K562 (cell line): ENCODE results near the gene GPR42. TPM values are rescaled to one million over a fixed set of nuclear protein-coding genes. Genes with fewer than 3 reads are reported as not detected.

Experiments used
- ATAC-seq: fragments of 200-7000 bp; cut with Tn5 transposase; 3 replicates; pipeline ENCODE4 v1.9.1; 2020; ENCODE audit warnings: moderate library complexity
- BruUV-seq: library from RNA; stranded (reverse); fragments of 400-500 nt; replicated peaks from 2 replicates; lab custom pipeline; 2021; lab: Mats Ljungman, UMichigan
- CTCF ChIA-PET: fragments of 300-600 bp; formaldehyde crosslinking; extraction: SDS; loops from one replicate; lab custom pipeline; 2021; ENCODE audit warnings: low intra/inter-chr PET ratio; lab: Yijun Ruan, JAX
- POLR2A ChIA-PET: fragments of 300-600, 350-650 bp; sonication (Branson Sonifier 250); formaldehyde crosslinking; extraction: SDS; loops from one replicate; lab custom pipeline; 2021; ENCODE audit warnings: antibody characterized with exemption, inconsistent platforms; lab: Yijun Ruan, JAX
- DNase-seq, 4 experiments: peaks; one replicate each; pipeline versions ENCODE4 v3.0.0 to v3.0.0-alpha.2; 2011 to 2018; ENCODE audit warnings: low spot score in 3 of 4, mixed read lengths in 3 of 4; ENCODE audit errors: extremely low read depth in 1 of 4
- FAIRE-seq: peaks from 2 replicates; lab custom pipeline; 2011; peaks lifted over from hg19 to GRCh38; lab: Jason Lieb, UNC
- H2AFZ ChIP-seq: 2 replicates; pipeline ENCODE4 v1.6.0; 2011; ENCODE audit warnings: low read depth, low read length, control low read depth, inconsistent platforms
- H3K27ac ChIP-seq: fragments of 200-600 bp; 3 replicates; pipeline ENCODE4 v1.8.0; 2011; ENCODE audit warnings: low read depth, mild to moderate bottlenecking, control low read depth, inconsistent platforms, low read length, moderate library complexity, mixed read lengths; ENCODE audit errors: extremely low read depth
- H3K27me3 ChIP-seq, 2 experiments: fragments of 300-600 bp in 1 of 2; 2 replicates in 1 of 2; 3 replicates in 1 of 2; pipeline versions ENCODE4 v1.6.0 to v1.8.0; 2011; ENCODE audit warnings: inconsistent platforms in 2 of 2, low read length in 2 of 2, mild to moderate bottlenecking in 1 of 2, mixed read lengths in 1 of 2, moderate library complexity in 1 of 2; ENCODE audit not compliant: control insufficient read depth in 2 of 2, insufficient read depth in 2 of 2
- H3K36me3 ChIP-seq: fragments of 300-600 bp; 3 replicates; pipeline ENCODE4 v1.8.0; 2011; ENCODE audit warnings: mild to moderate bottlenecking, low read length, inconsistent platforms; ENCODE audit not compliant: control insufficient read depth, insufficient read depth
- H3K4me1 ChIP-seq, 2 experiments: fragments of 200-600 bp in 1 of 2; replicated peaks in 1 of 2; 2 replicates in 1 of 2; 3 replicates in 1 of 2; pipeline versions ENCODE4 v1.5.1 to v1.8.0; 2011; ENCODE audit warnings: inconsistent platforms in 2 of 2, low read length in 2 of 2, mild to moderate bottlenecking in 1 of 2, mixed read lengths in 1 of 2, moderate library complexity in 1 of 2; ENCODE audit not compliant: control insufficient read depth in 2 of 2, insufficient read depth in 2 of 2
- H3K4me2 ChIP-seq: 2 replicates; pipeline ENCODE4 v1.6.1; 2011; ENCODE audit warnings: low read length, control low read depth, inconsistent platforms, mixed read lengths; ENCODE audit not compliant: insufficient read depth
- H3K4me3 ChIP-seq: fragments of 200-600 bp; sonication (generic), shearing (Covaris generic); 2 replicates; pipeline ENCODE4 v1.5.1; 2016; ENCODE audit warnings: control low read depth, inconsistent platforms
- H3K79me2 ChIP-seq: fragments of 200-600 bp; 3 replicates; pipeline ENCODE4 v1.8.0; 2011; ENCODE audit warnings: low read length, inconsistent platforms; ENCODE audit not compliant: control insufficient read depth, insufficient read depth
- H3K9ac ChIP-seq, 2 experiments: 2 replicates each; pipeline versions ENCODE4 v1.6.0 to v1.6.1; 2011; ENCODE audit warnings: low read depth in 2 of 2, low read length in 2 of 2, control low read depth in 1 of 2, inconsistent platforms in 1 of 2, mild to moderate bottlenecking in 1 of 2, mixed read lengths in 1 of 2; ENCODE audit not compliant: insufficient read depth in 1 of 2
- H3K9me1 ChIP-seq: one replicate; pipeline ENCODE4 v1.6.0; 2011; ENCODE audit warnings: inconsistent platforms, mild to moderate bottlenecking, low read length, moderate library complexity; ENCODE audit not compliant: control insufficient read depth, insufficient read depth
- H3K9me3 ChIP-seq: replicated peaks from 2 replicates; pipeline ENCODE4 v1.5.1; 2011; ENCODE audit warnings: low read depth, low read length, inconsistent platforms; ENCODE audit not compliant: control insufficient read depth, insufficient read depth
- H4K20me1 ChIP-seq: replicated peaks from 2 replicates; pipeline ENCODE4 v1.6.1; 2011; ENCODE audit warnings: low read length, inconsistent platforms, mixed read lengths; ENCODE audit not compliant: control insufficient read depth, insufficient read depth
- EP300 ChIP-seq: IDR thresholded peaks from 2 replicates; pipeline ENCODE4 v1.6.1; 2012; ENCODE audit warnings: low read length, improper control_type of control experiment
- L3MBTL2 ChIP-seq: fragments of 450-650 bp; IDR thresholded peaks from 2 replicates; pipeline ENCODE4 v1.6.1; 2016; ENCODE audit warnings: mild to moderate bottlenecking, moderate library complexity
- RREB1 ChIP-seq: fragments of 250-450 bp; sonication (Bioruptor Pico); IDR thresholded peaks from 2 replicates; pipeline ENCODE4 v1.4.0; 2020
- SNIP1 ChIP-seq: fragments of 450-650 bp; IDR thresholded peaks from 2 replicates; pipeline ENCODE4 v1.7.1; 2017; ENCODE audit warnings: low read depth, mild to moderate bottlenecking
- WGBS: fragments of 100-300 bp; shearing (Covaris generic); methylation state at CpG from one replicate; pipeline ENCODE4 v1.1.6; 2016; ENCODE audit warnings: low coverage, mixed read lengths; ENCODE audit not compliant: insufficient coverage; ENCODE audit errors: missing lambda C conversion rate; 5-methylcytosine and 5-hydroxymethylcytosine counted together
- in situ Hi-C: fragments of 300-500 bp; cut with MboI; formaldehyde crosslinking; loops from 4 replicates; pipeline ENCODE4 v1.15.0; 2018; ENCODE audit warnings: inconsistent platforms, mixed read lengths
- intact Hi-C: fragments of 100-400 bp; cut with micrococcal nuclease; formaldehyde crosslinking; loops from 2 replicates; pipeline ENCODE4 v1.14.2; 2022
- polyA plus RNA-seq, 8 experiments: library from polyadenylated mRNA; depleted of rRNA in 4 of 8; stranded (reverse) in 5 of 8; unstranded in 3 of 8; fragments of >200 nt; fragmentation: Nextera tagmentation in 2 of 8; fragmentation: Illumina TruSeq in 1 of 8; extraction: Ambion mirVana in 2 of 8; extraction: Trizol in 1 of 8; gene quantifications; 2 replicates each; pipeline versions ENCODE4 v1.2.1 to v1.2.3, GENCODE V29; 2011 to 2014; ENCODE audit warnings: inconsistent platforms in 1 of 8, missing spikeins in 1 of 8
- total RNA-seq, 7 experiments: library from RNA; depleted of rRNA in 6 of 7; stranded (reverse); fragments of >200 nt in 6 of 7; fragmentation: Illumina TruSeq in 2 of 7; extraction: Trizol in 2 of 7; gene quantifications; 2 replicates each; pipeline versions ENCODE4 v1.2.1 to v1.2.3, GENCODE V29; 2011 to 2021; ENCODE audit warnings: low replicate concordance in 1 of 7
- TF ChIP-seq, protein P1 (sequence below): fragments of 200-600 bp; sonication (generic); IDR thresholded peaks from one replicate; pipeline ENCODE4 v1.6.1; 2012; ENCODE audit warnings: mild to moderate bottlenecking, low read depth, low read length, inconsistent platforms

Gene GPR42
- total and polyA plus RNA-seq, 9 of the 15 experiments (the other 6 are each of a cell fraction or from before 2014, with no cell fraction given), result not detected

DNA sequence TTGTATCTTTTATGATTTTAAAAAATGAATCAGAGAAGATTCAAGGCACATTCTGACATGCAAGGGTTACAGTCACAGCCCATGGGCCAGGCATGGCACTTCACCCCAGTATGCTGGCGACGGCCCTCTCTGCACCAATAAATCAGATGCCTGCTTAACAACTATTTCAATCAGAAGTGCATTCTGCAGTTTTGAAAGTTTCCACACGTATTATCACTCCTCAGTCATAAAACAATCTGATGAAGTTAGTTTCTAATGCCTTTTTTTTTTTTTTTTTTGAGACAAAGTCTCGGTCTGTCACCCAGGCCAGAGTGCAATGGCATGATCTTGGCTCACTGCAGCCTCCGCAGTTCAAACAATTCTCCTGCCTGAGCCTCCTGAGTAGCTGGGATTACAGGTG lies 48.9 kb downstream of the GPR42 start:
- Histone ChIP-seq H3K4me2 (no peak overlapping the region), H4K20me1 (0 out of 2 replicates have a peak, but pooled peaks cover 4% of the 10 kb centered on the region), H3K36me3 (no peaks in the 10 kb centered on the region), H2AFZ (no peak overlapping the region), H3K4me3 (no peak overlapping the region), H3K27ac (no peak overlapping the region), H3K9me3 (no peaks in the 10 kb centered on the region), H3K79me2 (no peaks in the 10 kb centered on the region), H3K9me1 (no peaks in the 10 kb centered on the region), H3K27me3 (peaks cover 48 to 69% of the 10 kb centered on the region in 2 experiments; a peak in 4 of 5 replicates), H3K9ac (no peak overlapping the region), H3K4me1 (peaks cover 0 to 6% of the 10 kb centered on the region in 2 experiments; a peak in 2 of 5 replicates)
- in situ Hi-C loops (no loop called here), intact Hi-C loops (no loop called here)
- ChIA-PET CTCF (interaction anchor here (0.7 kb wide), 1 partner anchor 45 kb away, joined by 4 read pairs; no protein-coding TSS in a partner anchor), POLR2A (interaction anchor here (2.1 kb wide), 1 partner anchor 11 kb away, joined by 7 read pairs; no protein-coding TSS in a partner anchor)
- DNase-seq (no peak), ATAC-seq (no peak), FAIRE-seq (no peak)
- WGBS, result 17% methylated on average over 5 of the region's 5 CpGs
- no TSS peak for BruUV-seq
- TF ChIP-seq EP300 (no peak), L3MBTL2 (no peak), SNIP1 (no peak), RREB1 (CRISPR knock-in tag) (no peak)
- TF ChIP-seq, protein P1, sequence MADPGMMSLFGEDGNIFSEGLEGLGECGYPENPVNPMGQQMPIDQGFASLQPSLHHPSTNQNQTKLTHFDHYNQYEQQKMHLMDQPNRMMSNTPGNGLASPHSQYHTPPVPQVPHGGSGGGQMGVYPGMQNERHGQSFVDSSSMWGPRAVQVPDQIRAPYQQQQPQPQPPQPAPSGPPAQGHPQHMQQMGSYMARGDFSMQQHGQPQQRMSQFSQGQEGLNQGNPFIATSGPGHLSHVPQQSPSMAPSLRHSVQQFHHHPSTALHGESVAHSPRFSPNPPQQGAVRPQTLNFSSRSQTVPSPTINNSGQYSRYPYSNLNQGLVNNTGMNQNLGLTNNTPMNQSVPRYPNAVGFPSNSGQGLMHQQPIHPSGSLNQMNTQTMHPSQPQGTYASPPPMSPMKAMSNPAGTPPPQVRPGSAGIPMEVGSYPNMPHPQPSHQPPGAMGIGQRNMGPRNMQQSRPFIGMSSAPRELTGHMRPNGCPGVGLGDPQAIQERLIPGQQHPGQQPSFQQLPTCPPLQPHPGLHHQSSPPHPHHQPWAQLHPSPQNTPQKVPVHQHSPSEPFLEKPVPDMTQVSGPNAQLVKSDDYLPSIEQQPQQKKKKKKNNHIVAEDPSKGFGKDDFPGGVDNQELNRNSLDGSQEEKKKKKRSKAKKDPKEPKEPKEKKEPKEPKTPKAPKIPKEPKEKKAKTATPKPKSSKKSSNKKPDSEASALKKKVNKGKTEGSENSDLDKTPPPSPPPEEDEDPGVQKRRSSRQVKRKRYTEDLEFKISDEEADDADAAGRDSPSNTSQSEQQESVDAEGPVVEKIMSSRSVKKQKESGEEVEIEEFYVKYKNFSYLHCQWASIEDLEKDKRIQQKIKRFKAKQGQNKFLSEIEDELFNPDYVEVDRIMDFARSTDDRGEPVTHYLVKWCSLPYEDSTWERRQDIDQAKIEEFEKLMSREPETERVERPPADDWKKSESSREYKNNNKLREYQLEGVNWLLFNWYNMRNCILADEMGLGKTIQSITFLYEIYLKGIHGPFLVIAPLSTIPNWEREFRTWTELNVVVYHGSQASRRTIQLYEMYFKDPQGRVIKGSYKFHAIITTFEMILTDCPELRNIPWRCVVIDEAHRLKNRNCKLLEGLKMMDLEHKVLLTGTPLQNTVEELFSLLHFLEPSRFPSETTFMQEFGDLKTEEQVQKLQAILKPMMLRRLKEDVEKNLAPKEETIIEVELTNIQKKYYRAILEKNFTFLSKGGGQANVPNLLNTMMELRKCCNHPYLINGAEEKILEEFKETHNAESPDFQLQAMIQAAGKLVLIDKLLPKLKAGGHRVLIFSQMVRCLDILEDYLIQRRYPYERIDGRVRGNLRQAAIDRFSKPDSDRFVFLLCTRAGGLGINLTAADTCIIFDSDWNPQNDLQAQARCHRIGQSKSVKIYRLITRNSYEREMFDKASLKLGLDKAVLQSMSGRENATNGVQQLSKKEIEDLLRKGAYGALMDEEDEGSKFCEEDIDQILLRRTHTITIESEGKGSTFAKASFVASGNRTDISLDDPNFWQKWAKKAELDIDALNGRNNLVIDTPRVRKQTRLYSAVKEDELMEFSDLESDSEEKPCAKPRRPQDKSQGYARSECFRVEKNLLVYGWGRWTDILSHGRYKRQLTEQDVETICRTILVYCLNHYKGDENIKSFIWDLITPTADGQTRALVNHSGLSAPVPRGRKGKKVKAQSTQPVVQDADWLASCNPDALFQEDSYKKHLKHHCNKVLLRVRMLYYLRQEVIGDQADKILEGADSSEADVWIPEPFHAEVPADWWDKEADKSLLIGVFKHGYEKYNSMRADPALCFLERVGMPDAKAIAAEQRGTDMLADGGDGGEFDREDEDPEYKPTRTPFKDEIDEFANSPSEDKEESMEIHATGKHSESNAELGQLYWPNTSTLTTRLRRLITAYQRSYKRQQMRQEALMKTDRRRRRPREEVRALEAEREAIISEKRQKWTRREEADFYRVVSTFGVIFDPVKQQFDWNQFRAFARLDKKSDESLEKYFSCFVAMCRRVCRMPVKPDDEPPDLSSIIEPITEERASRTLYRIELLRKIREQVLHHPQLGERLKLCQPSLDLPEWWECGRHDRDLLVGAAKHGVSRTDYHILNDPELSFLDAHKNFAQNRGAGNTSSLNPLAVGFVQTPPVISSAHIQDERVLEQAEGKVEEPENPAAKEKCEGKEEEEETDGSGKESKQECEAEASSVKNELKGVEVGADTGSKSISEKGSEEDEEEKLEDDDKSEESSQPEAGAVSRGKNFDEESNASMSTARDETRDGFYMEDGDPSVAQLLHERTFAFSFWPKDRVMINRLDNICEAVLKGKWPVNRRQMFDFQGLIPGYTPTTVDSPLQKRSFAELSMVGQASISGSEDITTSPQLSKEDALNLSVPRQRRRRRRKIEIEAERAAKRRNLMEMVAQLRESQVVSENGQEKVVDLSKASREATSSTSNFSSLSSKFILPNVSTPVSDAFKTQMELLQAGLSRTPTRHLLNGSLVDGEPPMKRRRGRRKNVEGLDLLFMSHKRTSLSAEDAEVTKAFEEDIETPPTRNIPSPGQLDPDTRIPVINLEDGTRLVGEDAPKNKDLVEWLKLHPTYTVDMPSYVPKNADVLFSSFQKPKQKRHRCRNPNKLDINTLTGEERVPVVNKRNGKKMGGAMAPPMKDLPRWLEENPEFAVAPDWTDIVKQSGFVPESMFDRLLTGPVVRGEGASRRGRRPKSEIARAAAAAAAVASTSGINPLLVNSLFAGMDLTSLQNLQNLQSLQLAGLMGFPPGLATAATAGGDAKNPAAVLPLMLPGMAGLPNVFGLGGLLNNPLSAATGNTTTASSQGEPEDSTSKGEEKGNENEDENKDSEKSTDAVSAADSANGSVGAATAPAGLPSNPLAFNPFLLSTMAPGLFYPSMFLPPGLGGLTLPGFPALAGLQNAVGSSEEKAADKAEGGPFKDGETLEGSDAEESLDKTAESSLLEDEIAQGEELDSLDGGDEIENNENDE, result no peak
